GM18499 (cell line): ENCODE measurements around the gene LYPD4.
"Not testable (repeated sequence)": the region's sequence is repeated elsewhere in the genome, so short reads cannot be mapped to it uniquely, and the experiment has no call there.

Experiments used
- ATAC-seq: cut with Tn5 transposase; IDR thresholded peaks from one replicate; pipeline ENCODE4 v1.9.1; 2021; ENCODE audit warnings: moderate number of reproducible peaks; ENCODE audit not compliant: insufficient read depth, unreplicated experiment

The LYPD4 gene

DNA sequence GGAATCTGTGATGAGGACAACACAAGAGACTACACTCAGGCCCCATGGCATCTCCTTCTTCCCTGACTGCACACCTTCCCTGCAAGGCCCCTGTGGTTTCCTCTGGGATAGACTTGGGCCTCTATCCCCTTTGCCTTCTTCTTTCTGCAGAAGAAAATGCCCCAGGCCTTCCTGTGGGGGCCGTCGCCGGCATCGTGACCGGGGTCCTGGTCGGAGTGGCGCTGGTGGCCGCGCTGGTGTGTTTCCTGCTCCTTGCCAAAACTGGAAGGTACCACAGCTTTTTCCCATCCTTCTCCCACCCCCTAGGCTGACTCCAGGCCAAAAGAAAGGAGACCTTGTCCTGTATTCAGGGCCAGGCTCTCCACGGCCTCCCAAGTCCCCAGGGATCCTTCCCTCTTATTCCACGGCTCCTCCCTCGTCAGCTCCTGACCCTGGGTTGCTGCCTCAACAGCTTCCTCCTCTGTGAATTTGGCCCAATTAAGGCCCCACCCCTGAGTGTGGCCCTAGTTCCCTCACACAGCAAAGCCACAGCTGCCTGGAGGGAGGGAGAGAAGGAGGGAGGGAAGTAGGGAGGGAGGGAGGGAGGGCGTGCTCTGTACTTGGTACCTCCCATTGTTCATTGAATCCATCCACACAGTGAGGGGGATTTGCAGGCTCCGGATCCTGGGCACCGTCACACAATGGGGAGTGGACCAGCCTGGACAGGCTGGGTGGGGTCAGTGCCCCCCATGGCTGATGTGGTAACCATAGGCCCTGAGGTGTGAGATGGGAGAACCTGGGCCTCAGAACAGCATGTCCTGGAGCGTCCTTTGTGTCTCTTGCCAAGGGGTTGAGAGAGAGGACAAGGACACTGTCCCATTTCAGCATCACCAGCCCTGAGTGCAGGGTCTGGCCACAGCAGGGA is 35.6 kb downstream of the LYPD4 start:
- no peak for ATAC-seq

GRCh38 chr19:41807176-41807575 is 37.3 kb downstream of the LYPD4 start:
- no peak for ATAC-seq

DNA sequence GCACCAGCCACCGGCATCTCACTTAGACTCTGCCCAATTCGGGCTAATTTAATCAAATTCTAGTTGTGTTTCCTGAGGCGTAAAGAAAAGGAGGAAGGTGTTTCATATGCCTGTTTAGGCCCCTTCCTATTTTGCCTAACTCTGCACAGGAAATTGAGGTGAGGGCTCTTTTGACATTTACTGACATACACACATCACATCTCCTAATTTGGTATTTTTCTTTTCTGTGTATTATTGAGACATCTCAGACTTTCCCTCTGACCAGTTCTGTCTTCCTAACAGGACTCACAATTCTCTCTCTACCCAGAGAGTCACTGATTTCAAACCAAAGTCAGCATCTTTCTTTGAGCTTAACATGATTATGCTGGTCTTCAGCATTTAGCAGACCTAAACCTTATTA is 40.1 kb downstream of the LYPD4 start:
- ATAC-seq, result no peak

DNA sequence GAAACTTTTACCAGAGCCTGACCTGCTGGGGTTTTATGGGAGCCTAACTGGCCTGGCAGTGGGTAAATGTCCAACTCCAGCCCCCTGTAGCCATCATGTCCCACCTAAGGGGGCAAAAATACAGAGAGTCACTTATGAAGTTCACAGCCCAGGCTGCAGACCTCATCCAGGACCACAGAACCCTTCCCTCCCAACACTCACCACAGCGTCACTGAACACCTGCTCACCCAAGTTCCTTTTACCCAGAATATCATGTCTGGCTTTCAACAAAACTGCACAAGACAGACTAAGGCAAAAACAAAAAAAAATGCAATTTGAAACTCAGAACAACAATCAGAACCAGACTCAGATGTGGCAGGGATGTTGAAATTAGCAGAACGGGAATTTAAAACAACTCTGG is 41.7 kb downstream of the LYPD4 start:
- no peak for ATAC-seq

GRCh38 chr19:41801792-41802211 is 42.7 kb downstream of the LYPD4 start:
- no peak for ATAC-seq

GRCh38 chr19:41801031-41801430 is 43.5 kb downstream of the LYPD4 start:
- ATAC-seq, result no peak

GRCh38 chr19:41799444-41800000 is 45.0 kb downstream of the LYPD4 start:
- no peak for ATAC-seq

GRCh38 chr19:41796901-41797300 is 47.6 kb downstream of the LYPD4 start:
- ATAC-seq, result no peak

DNA sequence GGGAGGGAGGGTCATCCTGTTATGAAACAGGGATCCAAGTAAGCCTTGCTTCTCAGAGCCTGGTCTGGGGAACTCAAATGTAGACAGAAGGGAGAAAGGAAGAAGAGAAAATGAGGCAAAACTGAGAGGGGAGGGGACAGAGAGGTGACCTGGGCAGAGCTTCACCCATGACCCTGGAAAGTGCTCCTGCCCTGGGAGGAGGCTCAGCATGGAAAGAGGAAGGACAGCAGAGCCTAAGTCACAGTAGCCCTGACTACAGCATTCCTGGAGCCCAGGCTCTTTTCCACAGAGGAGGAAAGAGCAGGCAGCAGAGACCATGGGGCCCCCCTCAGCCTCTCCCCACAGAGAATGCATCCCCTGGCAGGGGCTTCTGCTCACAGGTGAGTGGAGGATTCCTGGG is 48.1 kb downstream of the LYPD4 start, which contains the start of gene CEACAM3:
CEACAM3 (plus strand) TSS at position 226 of the 400 bp plus-strand sequence; CDS start at position 317, 91 bp downstream.
- no peak for ATAC-seq

DNA sequence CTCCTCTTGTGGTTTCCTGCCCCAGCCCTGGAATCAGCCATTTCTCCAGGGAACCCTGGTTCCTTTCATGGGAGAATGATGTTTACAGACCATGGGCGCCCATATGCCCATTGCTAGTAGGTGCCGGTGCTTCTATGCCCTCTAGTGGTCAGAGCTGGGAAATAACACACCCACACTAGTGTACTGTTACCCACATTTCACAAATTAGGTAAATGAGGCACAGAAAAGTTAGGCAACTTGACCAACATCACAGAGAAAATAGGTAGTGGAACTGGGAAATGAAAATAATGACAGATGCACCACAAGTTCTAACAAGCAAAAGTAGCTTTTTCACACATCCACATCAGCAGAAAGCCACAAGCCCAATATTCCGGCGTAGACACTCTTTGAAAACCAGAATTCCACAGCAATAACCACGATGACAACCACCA is 49.4 kb downstream of the LYPD4 start:
- ATAC-seq, result no peak

DNA sequence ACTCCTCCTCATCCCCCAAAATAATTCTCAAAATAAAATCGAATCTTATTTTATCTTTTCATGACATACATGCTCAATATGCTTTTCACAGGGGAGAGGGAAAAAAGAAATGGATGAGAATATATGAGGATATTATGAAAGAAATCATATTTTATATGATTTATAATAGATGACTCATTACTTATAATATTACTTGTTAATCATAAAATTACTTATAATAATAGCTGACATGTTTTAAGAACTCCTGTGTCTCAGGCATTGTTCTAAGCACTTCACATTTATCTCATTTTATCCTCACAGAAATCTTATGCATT is 51.1 kb downstream of the LYPD4 start:
- no peak for ATAC-seq

DNA sequence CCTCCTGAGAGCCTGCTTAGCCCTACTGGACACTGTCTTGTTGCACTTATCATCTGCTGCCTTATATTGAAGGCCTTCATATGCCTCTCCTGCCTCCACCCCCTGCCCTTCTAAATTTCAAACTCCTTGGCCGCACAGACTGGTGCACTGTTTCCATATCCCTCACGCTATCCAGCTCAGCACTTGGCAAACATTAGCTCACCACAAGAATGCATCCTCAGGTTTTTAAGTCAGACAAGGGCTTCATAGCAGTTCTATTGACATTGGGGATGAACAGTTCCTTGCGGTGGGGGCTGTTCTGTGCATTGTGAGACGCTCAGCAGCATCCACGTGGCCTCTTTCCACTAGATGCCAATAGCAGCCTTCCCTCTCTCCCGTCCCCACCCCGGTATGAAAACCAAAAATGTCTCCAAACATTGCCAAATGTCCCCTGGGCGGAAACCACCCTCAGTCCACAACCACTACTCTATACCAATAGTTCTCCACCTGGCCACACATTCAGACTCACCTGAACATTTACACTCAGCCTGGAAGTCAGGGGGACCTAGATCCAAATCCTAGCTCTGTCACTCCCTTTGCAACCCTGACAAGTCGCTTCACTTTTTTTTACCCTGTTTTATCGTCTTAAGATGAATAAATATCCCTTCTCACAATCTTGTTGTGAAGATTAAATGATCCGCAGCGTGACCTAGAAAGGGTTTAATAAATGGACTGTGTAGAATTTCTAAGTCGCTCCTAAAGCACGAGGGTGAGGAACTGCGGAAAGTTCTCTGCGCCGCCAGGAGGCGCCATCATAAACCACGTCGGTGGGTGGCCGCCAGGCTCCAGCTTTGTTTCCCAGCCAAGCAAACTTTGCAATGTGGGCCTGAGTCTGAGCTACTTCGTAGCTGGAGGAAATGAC is 51.7 kb downstream of the LYPD4 start:
- ATAC-seq, result no peak

DNA sequence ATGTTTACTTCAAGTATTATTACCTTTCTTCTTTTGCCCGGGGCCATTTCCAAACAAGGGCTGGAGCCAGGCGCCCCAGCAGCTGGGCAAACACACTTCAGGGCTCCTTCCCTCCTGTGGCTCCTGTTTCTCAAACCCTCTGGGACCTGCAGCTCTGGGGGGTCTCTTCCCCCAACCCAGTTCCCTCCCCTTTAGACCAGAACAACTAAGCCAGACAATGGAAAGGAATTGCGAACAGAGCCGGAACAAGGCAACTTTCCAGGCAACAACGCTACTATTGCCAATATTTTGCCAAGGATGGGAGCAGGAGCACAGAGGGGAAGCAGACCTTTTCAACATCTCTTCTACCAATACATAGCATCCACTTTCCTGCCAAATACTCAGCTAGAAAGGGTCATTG is 55.4 kb downstream of the LYPD4 start:
- ATAC-seq, result not testable (repeated sequence)

DNA sequence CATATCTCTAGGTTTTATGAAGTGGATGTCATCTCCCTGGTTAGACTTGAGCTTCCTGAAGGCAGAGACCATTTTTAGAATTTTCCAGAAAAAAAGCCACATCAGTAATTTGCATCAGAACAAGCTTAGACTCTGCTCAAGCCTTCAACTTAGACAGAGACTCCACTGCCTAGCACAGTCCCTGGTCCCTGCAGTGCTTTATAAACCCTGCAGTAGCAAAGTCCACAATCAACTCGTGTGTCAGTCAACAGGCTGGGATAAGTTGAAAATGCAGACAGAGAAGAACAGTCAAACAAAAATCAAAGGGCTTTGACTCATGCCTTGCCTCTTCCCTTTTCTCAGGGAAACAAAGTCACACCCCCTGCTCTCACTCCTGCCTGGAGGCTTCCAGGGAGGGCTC is 56.0 kb downstream of the LYPD4 start:
- not testable (repeated sequence) for ATAC-seq
